SKM-1 treated with dmso at 0.1 percent for 144 hours (cell line): ENCODE data around the gene PREX1.

Experiments used
- DNase-seq: peaks from one replicate; lab custom pipeline; 2025; ENCODE audit not compliant: unreplicated experiment; lab: John Stamatoyannopoulos, UW

The PREX1 gene

DNA sequence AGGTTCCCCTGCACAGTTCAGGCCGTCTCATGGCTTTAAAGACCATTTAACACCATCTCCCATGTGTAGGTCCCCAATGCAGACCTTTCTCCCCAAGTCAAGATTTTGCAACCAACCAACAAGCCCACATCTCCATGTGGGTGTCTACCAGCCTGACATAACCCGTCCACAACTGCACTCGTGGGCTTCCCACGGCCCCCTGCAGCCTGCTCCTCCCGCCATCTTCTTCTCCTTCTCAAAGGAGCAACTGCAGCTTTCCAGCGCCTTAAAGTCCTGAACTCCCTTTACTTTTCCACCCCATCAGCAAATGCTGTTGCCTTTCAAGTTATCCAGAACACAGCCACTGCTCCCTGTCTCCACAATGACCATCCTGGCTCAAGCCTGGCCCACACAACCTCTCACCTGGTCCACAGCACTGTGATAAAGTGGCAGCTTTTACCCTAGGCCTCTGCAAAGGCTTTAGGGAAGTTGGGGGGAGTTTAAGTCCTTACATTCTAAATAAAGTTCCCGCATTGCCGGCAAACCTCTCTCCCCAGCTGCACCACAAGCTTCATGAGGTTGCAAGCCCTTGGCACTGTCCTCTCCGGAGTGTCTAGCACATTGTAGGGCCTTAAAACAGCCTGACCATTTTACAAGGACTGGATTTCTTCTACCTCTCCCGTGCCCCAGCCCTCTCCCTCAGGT lies 140.5 kb downstream of the PREX1 start:
- DNase-seq: no peak

DNA sequence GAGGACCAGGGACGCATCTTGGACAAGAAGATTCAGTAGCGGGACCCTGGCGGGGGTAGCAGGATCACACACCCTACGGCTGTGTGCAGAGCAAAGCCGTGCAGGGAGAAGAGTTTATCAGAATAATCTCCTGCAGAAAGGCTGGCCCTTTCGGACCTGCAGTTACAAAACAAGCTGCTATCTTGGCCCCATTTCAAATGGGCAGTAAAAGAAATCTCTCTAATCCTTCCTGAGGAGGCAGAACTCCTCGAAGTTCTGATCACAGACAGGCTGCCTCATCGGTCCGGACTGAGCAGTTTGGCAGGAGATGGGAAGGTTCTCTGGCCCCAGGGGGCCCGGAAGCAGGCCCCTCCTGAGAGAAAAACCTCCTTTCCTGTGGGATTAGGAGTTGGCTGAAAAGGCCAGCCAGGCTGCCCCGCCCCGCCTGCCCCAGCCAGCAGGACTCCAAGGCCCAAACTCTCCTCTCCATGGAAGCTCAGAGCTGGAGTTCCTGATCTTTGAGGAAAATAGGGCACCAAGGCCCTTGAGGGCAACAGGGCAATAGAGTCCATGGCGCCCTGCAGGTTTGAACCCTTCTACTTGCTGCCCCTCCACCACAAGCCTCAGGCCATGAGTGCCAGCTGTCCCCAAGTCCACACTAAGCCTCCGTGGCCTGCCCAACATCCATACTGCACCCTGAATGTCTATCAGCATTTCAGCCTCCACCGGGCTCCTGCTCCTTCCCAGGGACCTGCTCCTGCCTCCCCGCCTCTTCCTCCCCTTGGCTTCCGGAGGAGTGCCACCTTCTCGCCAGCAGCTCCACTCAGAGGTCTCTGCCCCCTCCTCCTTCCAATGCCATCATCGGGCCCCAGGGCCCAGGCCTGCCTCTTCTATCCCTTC lies 141.3 kb downstream of the PREX1 start:
- no peak for DNase-seq

DNA sequence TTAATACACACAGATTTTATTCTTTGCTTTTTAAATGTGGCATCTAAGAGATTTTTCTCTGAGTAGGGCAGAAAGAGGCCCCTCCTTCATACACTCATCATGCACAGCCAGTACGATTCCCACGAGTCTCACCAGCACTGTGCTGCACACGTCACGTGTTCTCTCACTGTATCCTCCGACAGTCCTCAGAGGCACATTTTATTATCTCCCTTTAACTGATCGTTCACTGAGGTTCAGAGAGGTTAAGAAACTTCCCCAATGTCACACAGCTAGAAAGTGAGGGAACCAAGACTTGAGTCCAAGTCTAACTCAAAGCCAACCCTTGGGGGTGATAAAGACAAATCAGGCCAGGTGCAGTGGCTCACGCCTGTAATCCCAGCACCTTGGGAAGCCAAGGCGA lies 142.5 kb downstream of the PREX1 start:
- DNase-seq: no peak

DNA sequence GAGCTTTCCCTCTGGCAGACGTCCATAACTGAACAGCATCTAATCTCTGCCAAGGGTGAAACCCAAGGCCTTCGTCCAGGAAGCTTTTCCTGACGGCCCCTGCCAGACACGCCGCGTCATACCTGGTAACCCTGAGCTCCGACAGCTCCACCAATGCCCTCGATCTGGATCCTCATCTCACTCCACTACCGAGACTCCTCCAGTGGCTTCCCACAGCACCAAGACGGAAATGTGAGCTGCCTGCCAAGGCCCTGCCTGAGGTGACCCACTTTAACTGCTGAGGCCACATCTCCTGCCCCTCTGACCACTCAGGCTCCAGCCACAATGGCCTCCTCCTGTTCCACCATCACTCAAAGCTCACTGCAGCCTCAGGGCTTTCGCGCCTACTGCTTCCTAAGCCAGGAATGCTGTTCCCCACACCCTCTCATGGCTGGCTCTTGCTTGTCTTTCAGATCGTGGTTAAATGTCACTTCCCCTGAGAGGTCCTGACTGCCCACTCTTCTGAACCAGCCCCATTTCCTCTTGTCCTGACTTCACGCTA lies 143.2 kb downstream of the PREX1 start:
- no peak for DNase-seq

DNA sequence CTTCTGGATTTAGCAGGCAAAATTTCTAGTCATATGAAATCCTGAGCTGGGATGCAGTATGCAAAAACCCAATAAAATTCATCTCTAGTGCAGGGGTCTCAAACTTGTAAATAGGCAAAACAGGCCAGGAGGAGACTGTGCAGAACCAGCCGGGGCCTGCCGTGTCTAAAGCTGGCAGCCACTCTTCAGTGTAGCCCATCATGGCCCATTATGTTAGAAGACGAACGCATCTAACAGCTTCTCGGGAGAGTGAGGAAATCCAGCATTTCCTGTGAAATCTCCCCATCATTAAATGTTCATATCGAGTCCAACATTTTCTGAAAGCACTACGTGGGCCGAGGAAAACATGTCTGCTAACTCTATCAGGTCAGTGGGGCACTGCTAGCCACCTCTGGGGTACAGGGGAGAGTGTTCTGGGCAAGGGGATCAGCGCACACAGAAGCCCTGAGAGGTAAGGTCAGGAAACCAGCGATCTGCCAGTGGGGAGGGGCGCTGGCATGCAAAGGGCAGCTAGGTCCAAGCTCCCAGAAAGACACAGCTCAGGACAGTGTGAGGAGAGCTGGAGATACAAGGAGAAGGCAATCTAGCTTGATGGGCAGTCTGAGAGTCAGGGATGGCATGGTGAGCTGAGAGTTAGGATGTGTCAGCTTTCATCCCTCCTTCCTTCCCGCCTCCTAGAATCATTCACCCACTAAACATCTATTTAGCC lies 144.2 kb downstream of the PREX1 start:
- DNase-seq: no peak

DNA sequence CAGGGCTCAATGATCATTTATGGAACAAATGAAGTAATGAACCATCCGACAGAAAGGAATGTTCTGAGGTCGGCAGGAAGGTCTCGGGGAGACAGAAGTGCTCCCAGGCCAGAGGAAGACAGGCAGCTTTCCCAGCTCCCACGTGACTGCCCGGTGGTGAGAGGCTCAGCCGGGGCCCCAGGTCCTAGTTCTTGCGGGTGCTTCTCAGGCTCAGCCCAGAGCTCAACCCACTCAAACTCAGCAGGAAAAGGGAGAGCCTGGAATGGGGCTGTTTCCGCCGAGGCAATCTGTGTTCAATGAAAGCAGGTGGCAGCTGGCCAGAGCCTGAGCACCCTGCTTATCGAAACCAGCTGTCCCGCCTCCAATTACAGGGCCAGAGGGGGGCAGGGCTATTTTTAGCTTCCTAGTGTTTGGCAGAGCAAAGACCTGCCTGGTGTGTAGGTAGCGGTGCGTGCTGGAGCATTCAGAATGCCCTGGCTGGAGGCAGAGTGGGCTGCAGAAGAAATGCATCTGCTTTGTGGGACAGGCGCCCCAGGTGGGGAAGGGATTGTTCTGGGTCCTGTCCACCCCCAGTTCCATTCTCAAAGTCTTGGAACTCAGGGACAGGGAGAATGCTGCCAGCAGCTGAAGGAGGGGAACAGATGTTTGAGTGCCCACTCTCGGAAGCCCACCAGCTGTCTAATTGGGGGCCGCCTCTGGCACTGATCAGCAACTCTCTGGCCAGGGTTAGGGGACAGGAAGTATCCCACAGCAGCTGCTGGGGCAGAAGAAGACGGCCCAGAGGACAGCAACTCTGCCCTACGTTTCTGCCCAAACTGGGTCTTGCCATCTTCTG lies 145.1 kb downstream of the PREX1 start:
- no peak for DNase-seq

DNA sequence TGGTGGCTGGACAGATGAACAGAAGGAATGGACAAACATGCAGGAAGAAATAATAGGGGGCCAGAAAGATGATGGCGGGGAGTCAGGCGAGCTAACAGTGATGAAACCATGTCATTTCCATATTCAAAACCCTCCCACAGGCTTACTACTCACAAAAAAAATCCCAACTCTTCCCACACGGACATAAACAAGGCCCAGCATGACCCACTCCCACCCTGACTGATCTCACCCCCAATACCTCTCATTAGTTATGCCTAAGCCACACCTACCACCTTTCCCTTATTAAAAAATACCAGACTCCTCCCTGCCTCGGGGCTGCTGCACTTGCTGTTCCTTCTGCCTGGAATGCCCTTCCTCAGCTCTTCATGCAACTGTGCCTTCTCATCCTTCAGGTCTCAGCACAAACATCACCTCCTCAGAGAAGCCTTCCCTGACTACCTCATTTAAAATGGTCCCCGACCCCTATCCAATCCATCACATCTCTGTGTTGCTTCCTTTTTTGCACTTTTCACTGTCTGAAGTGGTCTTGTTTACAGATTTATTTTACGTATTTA lies 145.8 kb downstream of the PREX1 start:
- no peak for DNase-seq

DNA sequence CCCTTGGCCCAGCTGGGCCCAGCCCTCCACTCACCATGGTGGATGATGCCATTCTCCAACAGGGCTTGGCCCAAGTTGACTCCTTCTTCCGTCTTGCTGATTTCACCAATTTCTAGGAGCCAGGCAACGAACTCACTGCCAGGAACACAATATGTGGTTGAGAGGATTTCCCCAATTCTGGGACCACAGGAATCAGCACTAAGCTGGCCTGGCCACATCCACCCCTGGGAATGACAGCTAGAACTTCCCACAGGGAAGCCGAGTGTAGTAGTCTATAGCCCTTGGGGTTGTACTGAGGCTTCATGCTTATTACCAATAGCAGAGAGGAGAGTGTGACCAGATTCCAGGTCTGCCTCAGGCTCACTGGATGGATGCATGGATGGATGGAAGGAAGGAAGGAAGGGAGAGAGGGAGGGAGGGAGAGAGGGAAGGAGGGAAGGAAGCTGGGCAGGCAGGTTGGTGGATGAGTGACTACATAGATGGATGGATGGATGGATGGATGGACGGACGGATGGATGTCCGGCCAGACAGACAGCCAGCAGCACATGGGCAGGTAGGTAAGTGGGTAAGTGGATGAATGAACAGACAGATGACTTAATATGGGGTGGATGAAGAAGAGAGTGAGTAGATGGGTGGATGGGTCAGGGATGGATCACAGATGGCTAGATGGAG lies 146.5 kb downstream of the PREX1 start:
- no peak for DNase-seq

DNA sequence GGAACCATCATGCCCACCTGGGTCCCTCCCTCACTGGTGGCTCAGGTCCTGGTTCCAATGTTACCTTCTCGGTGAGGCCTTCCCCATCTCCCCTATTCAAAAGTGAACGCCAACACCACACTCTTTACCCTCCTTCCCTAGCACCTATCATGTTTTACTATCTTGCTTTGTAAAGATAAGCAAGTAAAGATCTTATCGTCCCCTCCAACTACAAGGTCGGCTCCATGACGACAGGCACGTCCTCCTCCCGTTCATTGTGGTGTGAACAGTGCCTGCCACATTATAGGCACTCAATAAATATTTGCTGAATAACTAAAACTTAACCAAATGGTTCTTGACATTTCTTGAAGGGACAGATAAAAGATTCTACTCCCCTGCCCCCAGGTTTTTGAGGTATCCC lies 147.1 kb downstream of the PREX1 start:
- DNase-seq: no peak

DNA sequence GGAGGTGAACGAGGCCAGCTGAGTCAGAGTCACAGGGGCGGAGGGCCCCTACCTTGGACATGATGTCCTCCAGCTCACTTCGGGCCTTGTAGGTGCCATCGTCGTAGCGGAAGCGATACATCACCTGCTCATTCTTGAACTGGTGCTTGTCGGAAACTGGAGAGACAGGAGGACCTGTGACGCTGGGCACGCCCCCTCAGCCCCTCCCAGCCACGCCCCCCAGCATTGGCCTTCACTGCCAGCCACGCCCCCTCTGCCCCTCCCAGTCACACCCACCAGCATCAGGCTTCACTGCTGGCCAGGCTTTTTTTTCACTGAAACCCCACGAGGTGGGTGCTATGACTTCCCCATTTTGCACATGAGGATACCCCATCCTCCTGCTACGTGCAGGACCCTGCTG lies 148.2 kb downstream of the PREX1 start:
- no peak for DNase-seq

DNA sequence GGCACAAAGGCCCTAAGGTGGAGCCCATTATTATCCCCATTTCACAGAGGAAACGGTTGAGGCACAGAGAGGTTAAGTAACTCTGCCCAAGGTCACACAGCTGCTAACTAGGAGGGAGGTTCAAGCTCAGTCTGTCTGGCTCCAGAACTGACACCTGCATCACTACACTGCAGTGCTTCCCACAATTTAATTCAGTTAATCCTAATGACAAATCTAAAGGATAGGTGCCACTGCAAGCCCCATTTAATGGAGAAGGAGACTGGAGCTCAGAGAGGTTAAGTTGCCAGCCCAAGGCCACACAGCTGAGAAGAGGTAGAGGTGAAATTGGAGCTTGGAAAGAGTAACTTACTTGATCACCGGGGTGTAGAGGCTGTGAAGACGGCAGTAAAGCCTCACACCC lies 148.8 kb downstream of the PREX1 start:
- DNase-seq: no peak

DNA sequence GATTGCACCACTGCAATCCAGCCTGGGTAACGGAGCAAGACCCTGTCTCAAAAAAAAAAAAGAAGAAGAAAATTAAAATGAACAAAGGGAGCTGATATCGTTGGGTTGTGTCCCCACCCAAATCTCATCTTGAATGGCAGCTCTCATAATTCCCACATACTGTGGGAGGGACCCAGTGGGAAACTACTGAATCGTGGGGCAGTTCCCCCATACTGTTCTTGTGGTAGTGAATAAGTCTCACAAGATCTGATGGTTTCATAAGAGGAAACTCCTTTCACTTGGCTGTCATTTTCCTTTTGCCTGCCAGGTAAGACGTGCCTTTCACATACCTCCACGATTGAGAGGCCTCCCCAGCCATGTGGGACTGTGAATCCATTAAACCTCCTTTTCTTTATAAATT lies 149.4 kb downstream of the PREX1 start:
- no peak for DNase-seq

DNA sequence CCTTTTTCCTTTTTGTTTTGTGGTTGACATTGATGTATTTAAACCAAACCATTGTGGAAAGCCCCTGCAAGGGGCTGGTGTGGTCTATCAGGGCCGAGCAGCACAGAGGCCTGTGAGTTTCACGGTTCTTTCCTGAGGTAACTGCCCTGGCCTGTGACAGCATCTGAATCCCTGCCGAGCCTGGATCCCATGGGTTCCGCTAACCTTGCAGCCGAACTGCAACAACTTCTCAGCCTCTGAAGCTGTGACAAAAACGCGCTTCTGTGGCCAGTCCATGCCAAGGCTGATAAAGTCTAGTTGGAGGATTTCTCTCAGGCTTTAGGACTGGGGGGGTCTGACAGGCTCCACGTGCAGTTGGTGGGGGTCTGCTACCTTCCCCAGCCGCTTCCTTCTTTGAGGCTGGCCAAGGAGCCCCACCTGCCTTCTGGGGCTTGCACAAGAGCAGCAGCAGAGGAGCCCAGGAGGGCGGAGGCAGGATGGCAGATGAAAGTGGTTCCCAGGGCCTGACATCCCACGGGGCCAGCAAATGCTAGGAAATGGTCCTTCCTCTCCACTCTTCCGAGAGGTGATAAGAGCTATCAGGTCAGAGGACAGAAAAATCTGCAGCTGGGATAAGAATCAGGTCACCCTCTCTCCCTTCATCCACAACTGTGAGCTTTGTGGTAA lies 150.9 kb downstream of the PREX1 start:
- DNase-seq: no peak

DNA sequence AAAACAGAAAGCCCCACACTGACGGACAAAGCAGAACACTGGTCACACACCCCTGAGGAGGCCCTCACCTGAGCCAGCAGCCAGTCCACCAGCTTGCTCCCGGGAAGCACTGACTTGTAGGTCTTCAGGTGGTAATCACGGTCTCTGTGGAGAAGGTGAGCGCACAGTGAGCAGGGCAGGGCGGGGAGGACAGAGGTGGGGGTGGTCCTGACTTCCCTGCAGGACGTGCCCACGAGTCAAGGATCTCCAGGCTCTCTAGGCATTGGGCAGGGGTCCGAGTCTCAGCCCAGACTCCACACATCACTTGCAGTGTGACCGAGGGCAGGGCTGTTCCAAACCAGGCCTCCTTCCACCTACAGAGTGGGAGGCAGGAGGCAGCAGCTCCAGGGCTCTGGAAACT lies 151.7 kb downstream of the PREX1 start:
- DNase-seq: no peak

DNA sequence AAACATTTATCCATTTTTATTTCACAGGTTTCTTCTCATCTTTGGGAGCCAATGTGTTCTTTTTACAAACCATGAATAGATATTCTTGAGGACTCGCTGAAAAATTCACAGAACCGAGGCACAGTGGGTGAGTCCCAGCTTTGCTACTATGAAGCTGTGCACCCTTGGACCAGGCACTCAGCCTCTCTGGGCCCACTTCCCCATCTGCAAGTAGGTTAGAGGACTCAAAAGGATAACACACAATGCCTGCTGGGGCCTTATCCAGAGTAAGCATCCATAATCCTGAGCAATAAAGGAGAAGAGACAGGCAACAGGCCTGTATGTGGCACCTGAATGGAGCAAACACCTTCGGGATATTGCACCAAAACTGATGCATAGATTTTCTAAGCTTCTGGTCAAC lies 153.3 kb downstream of the PREX1 start:
- DNase-seq: no peak

DNA sequence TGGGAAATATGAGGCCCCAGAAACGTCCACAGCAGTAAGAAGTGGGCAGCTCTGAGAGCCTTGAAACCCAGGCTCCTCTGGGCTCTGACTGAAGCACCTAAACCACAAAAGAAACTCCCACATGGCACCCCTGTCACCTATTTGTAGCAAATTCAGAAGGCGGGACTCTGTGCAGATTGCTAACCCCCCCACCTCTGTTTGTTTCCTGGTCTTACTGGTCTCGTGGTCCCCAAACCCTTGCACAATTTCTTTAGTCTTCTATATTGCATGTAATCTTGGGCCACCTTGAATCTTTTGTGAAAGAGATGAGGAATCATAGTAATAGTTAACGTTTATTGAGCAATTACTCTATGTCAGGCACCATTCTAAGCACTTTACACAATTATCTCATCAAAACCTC lies 154.3 kb downstream of the PREX1 start:
- peak; percentile 70 for DNase-seq

DNA sequence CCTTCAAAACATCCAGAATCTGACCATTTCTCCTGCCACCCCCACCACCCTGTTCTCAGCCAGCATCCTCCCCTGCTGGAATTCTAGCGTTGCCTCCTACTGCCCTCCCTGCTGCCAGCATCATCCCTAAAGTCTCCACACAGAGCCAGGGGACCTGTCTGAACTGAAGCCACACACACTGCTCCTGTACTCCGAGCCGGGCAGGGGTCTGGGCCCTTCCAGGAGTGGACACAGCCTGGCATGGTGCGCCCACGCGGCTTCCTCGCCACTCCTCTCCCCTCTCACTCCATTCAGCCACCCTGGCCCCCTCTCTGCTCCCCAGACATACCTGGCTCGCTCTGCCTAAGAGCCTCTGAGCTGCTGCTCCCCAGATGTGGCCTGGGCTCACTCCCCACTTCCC lies 155.5 kb downstream of the PREX1 start:
- DNase-seq: no peak

DNA sequence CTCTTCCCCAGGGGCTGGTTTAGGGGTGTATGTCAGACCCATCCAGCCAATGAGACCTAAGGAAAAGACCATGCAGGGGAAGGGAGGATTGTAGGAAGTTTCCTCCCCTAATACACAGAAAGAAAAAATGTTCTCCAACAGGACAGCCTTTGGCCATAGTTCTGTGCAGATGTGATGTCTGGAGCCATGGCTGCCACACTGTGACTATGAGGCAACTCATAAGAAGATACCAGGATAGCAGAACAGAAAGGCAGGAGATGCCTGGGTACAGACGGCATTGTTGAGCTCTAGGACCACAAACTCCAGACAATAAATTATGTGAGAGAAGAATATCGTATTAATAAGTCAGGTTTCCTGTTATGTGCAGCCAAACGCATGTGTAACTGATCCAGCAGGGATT lies 156.7 kb downstream of the PREX1 start:
- no peak for DNase-seq

DNA sequence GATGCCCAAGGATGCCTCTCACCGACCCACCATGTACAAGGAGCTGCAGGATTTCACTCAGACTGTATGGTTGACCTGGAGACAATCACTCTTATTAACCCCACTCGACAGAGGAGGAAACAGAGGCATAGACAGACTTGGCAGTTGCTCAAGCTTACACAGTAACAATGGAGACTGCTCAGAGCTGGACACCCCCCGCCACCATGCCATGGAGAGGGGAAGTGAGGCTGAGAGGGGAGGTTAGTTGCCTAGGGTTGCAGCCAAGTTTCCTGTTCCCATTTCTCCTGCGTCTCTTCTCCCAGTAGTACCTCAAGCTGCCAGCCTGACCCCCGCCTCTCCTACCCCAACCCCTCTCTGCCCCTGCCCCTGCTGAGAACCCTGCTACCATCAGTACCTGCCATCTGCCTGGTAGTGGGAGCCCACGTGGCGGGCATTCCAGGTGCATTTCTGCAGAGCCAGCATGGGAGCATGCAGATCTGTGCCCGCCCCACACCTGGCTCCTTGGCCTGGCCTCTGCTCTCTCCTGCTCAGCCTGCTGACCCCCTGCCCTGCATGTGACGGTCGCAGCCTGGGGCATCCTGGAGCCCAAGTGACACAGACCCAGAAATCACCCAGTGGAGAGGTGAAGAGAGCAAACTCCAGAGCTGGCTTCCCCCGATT lies 157.7 kb downstream of the PREX1 start:
- peak; percentile 46 for DNase-seq
